Activated CD4-positive, alpha-beta T cell treated with anti-CD3 and anti-CD28 coated beads, Interleukin-2, amount 10 ng/mL, durations not matched to agents 7 days and 5 days (primary cell): ENCODE data around the gene ANAPC2. TPM values are rescaled to one million over a fixed set of nuclear protein-coding genes. Genes with fewer than 3 reads are reported as not detected.

Experiments used
- CTCF ChIA-PET: fragments of 350-600 bp; sonication (Branson Sonifier 250); formaldehyde crosslinking; loops from one replicate; lab custom pipeline; 2021; ENCODE audit warnings: antibody characterized with exemption; lab: Charles Lee
- POLR2A ChIA-PET: fragments of 350-600 bp; sonication (Branson Sonifier 250); formaldehyde crosslinking; loops from one replicate; lab custom pipeline; 2021; ENCODE audit warnings: antibody characterized with exemption; lab: Charles Lee
- DNase-seq: peaks from one replicate; pipeline ENCODE4 v3.0.0-alpha.2; 2020
- H3K27ac Mint-ChIP-seq: one replicate; pipeline ENCODE4 v1.8.0; 2021; ENCODE audit warnings: mild to moderate bottlenecking, moderate library complexity, mixed read lengths
- H3K27me3 Mint-ChIP-seq: one replicate; pipeline ENCODE4 v1.8.0; 2021; ENCODE audit warnings: mixed read lengths
- H3K36me3 Mint-ChIP-seq: one replicate; pipeline ENCODE4 v1.8.0; 2021; ENCODE audit warnings: low read depth, mixed read lengths
- H3K4me1 Mint-ChIP-seq: one replicate; pipeline ENCODE4 v1.8.0; 2021; ENCODE audit warnings: mixed read lengths
- H3K4me3 Mint-ChIP-seq: one replicate; pipeline ENCODE4 v1.8.0; 2021; ENCODE audit warnings: mild to moderate bottlenecking, moderate library complexity, mixed read lengths
- H3K9me3 Mint-ChIP-seq: one replicate; pipeline ENCODE4 v1.8.0; 2021; ENCODE audit warnings: mixed read lengths
- total RNA-seq, 2 experiments: library from RNA; stranded (reverse); gene quantifications; one replicate each; pipeline ENCODE4 v1.2.3, GENCODE V29; 2021

ANAPC2 gene
- total RNA-seq, 2 experiments from 2014 or later = 61.3 to 76.1 TPM

DNA sequence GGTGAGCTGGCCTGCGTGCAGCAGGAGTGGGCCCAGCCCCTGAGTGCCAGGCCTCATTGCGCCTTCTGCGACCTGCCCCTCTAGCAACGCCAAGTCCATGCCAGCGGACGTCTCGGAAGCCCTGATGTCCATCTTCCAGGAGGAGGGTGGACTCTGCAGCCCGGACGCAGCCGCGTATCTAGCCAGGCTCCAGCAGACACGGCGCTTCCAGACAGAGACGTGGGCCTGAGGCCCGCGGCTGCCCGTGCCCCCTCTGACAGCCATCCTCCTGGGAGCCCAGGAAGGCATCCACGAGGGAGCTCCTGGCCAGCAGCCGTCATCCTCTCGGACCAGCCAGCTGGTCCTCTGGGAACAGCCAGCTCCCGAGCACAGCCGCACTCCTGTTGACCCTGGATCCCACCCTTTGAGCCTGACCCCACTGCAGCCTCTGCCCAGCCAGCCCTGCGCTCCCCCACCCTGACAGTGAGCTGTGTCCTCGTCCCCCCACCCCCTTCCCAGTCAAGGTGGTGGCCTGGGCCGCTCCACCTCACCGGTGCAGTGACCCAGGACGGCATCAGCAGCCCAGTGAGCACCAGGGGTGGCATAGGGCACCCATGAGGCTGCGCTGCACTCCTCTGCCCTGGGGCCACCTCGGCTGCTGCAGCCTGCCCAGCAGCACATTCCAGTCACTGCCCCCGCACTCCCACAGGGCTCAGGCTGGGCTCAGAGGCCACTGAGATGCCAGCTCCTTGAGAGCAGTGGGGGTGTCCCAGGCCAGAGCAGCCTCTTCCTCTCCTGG is 28.0 kb upstream of the ANAPC2 start:
- H3K9me3 Mint-ChIP-seq = no peaks in the 10 kb centered on the region
- CTCF ChIA-PET = interaction anchor here (0.6 to 1.2 kb wide), 4 partner anchors 10 to 355 kb away, joined by 3 to 4 read pairs (median 4); partner anchors contain the start of genes NDOR1, RNF224 and TMEM203
- POLR2A ChIA-PET = no interaction called here

DNA sequence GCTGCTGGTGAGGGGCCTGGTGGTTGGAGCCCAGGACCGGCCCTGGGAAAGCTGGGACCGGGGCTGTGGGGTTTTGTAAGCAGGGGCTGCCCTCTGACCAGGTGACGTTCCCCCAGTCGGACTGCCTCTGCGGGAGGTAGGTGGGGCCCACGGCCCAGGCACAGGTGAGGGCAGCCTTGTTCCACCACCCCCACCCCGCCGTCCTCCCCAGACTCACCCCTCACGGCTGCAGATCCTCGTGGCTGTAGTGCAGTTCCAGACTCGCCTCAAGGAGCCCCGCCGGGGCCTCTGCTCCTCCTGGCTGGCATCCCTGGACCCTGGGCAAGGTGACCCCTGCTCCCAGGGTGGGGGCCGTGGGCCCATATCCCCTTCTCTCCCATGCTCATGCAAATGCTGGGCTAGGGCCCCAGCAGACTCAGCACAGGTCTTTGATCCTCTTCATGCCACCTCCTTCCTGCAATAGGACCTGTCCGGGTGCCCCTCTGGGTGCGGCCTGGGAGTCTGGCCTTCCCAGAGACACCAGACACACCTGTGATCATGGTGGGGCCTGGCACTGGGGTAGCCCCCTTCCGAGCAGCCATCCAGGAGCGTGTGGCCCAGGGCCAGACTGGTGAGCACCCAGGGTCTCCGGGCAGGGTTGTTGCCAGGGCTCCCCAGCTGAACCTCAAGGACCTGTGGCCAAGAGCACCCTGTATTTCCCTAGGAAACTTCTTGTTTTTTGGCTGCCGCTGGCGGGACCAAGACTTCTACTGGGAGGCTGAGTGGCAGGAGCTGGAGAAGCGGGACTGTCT is 27.0 kb upstream of the ANAPC2 start:
- POLR2A ChIA-PET = no interaction called here
- Mint-ChIP-seq H3K36me3 (peaks cover 5% of the 10 kb centered on the region), H3K4me3 (no peak overlapping the region), H3K27me3 (no peaks in the 10 kb centered on the region), H3K4me1 (no peaks in the 10 kb centered on the region), H3K9me3 (no peaks in the 10 kb centered on the region), H3K27ac (no peak overlapping the region)
- no peak for DNase-seq
- CTCF ChIA-PET = interaction anchor here (0.9 to 1.4 kb wide), 3 partner anchors 9 to 23 kb away, joined by 3 to 4 read pairs (median 3); partner anchors contain the start of genes NDOR1, RNF224 and TMEM203

More for the DNA sequence above, 28.0 kb upstream of the ANAPC2 start:
- Mint-ChIP-seq H3K36me3 (peaks cover 5% of the 10 kb centered on the region), H3K27me3 (no peaks in the 10 kb centered on the region), H3K4me3 (no peak overlapping the region), H3K27ac (no peak overlapping the region), H3K4me1 (peaks cover 2% of the 10 kb centered on the region)
- no peak for DNase-seq

DNA sequence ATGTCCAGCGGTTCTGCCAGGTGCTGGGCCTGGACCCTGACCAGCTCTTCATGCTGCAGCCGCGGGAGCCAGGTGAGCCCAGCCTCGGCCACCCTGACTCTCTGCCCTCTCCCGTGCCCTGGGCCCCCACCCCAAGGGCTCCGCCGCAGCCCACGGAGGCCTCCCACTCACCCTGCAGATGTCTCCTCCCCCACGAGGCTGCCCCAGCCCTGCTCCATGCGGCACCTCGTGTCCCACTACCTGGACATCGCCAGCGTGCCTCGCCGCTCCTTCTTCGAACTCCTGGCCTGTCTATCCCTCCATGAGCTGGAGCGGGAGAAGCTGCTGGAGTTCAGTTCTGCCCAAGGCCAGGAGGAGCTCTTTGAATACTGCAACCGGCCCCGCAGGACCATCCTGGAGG is 26.3 kb upstream of the ANAPC2 start:
- H3K9me3 Mint-ChIP-seq = no peaks in the 10 kb centered on the region
- H3K36me3 Mint-ChIP-seq = peaks cover 5% of the 10 kb centered on the region
- H3K27ac Mint-ChIP-seq = no peak overlapping the region
- no peak for DNase-seq
- ChIA-PET CTCF (interaction anchor here (1.0 to 1.4 kb wide), 2 partner anchors 22 kb away, joined by 3 read pairs; no protein-coding TSS in a partner anchor), POLR2A (no interaction called here)
- H3K4me1 Mint-ChIP-seq = no peaks in the 10 kb centered on the region
- no peaks in the 10 kb centered on the region for H3K27me3 Mint-ChIP-seq
- H3K4me3 Mint-ChIP-seq = no peak overlapping the region

DNA sequence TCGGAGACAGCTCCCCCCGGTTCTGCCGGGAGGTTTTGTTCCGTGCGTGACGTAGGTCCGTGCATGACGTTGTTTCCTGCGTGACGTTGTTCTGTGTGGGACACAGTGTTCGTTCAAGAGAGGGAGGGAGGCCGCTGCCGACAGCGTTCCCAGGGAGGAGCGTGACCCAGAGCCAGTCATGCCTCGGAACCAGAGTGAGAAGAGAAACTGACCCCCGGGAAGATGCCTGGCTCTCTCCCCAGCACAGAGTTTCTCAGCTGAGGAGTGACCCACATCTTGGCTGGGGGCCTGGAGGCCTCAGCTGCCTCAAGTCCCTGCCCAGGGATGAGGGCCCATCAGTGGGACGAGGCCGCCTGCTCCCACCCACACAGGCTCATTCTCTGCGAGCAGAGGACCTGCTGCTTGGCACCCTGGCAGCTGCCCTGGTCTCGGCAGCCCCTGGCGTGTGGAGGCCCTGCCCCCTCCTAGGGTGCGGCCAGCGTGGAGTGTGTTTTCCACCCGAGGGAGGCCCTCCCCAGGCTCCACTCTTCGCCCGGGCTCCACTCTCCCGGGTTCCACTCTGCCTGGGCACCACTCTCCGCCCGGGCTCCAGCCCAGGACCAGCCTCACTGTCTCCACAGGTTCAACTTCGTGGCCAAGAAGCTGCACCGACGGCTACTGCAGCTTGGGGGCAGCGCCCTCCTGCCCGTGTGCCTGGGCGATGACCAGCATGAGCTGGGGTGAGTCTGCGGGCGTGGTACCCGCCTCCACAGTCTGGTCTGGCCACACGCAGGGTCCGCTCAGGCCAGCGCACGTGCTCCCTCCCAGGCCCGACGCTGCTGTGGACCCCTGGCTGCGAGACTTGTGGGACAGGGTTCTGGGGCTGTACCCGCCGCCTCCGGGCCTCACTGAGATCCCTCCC is 25.1 kb upstream of the ANAPC2 start:
- Mint-ChIP-seq H3K4me1 (peaks cover 2% of the 10 kb centered on the region), H3K4me3 (no peak overlapping the region), H3K27ac (no peak overlapping the region), H3K36me3 (peaks cover 9% of the 10 kb centered on the region), H3K9me3 (no peaks in the 10 kb centered on the region), H3K27me3 (no peaks in the 10 kb centered on the region)
- POLR2A ChIA-PET = no interaction called here
- DNase-seq = no peak
- CTCF ChIA-PET = interaction anchor here (1.0 kb wide), 2 partner anchors 13 to 23 kb away, joined by 3 read pairs; partner anchors contain the start of gene TPRN

DNA sequence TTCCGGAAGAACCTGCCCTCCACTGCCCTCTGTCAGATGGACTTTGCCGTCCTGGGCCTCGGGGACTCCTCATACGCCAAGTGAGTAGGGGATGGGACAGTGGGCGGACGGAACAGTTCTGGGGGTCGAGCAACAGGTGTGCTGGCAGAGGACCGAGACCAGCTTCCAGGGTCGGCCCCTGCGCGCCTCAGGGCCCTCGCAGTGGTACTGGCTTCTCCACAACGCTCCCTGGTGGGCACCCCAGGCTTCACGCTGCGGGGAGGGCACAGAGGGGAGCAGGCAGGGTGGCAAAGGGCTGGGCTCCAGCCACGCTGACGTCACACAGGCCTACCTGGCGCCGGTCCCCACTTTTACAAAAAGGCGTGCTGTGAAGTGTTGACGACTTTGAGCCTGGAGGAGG is 24.2 kb upstream of the ANAPC2 start:
- CTCF ChIA-PET = interaction anchor here (0.6 kb wide), 1 partner anchor 93 kb away, joined by 3 read pairs; no protein-coding TSS in a partner anchor
- POLR2A ChIA-PET = no interaction called here
- H3K27ac Mint-ChIP-seq = no peak overlapping the region

DNA sequence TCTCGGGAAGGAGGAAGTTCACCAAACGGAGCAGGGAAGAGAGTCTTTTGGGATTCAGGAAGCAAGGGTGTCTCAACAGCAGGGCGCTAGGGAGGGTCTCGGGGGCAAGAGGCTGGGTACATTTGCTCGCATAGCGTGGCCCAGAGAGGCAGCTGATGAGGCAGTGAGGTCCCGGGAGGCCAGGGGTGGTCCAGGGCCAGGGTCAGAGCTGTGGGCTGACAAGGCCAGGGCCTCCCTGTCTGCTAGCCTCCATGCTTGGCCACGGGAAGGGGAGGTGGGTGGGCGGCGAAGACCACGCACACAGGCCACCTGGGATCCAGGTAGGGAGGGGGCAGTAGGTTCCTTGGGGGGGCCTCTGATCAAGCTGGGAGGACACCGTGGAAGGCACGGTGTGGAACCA is 23.2 kb upstream of the ANAPC2 start:
- Mint-ChIP-seq H3K27me3 (no peaks in the 10 kb centered on the region), H3K4me1 (peaks cover 15% of the 10 kb centered on the region), H3K36me3 (peaks cover 16% of the 10 kb centered on the region), H3K4me3 (no peak overlapping the region), H3K27ac (no peak overlapping the region), H3K9me3 (no peaks in the 10 kb centered on the region)
- ChIA-PET POLR2A (no interaction called here), CTCF (no interaction called here)
- DNase-seq = no peak

More for the DNA sequence above, 24.2 kb upstream of the ANAPC2 start:
- Mint-ChIP-seq H3K27me3 (no peaks in the 10 kb centered on the region), H3K4me1 (peaks cover 5% of the 10 kb centered on the region), H3K4me3 (no peak overlapping the region), H3K9me3 (no peaks in the 10 kb centered on the region), H3K36me3 (peaks cover 10% of the 10 kb centered on the region)
- no peak for DNase-seq

DNA sequence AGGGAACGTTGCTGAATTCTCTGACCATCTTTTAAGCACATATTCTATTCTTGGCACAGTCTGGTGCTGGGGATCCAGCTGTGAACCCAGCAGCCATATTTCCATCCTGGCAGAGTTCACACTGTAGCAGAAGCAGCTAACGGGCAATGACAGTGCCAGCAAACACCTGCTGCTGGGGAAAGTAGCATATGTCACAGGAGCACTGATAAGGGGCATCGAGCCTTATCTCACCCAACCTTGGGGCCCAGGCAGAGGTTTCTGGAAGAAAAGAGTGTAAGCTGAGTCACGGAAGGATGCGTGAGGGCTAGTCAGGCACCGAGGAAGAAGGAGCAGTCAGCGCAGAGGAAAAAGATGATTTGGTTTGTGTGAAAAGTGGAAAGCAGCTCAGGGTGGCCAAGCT is 18.2 kb upstream of the ANAPC2 start:
- peaks cover 20% of the 10 kb centered on the region for H3K36me3 Mint-ChIP-seq

DNA sequence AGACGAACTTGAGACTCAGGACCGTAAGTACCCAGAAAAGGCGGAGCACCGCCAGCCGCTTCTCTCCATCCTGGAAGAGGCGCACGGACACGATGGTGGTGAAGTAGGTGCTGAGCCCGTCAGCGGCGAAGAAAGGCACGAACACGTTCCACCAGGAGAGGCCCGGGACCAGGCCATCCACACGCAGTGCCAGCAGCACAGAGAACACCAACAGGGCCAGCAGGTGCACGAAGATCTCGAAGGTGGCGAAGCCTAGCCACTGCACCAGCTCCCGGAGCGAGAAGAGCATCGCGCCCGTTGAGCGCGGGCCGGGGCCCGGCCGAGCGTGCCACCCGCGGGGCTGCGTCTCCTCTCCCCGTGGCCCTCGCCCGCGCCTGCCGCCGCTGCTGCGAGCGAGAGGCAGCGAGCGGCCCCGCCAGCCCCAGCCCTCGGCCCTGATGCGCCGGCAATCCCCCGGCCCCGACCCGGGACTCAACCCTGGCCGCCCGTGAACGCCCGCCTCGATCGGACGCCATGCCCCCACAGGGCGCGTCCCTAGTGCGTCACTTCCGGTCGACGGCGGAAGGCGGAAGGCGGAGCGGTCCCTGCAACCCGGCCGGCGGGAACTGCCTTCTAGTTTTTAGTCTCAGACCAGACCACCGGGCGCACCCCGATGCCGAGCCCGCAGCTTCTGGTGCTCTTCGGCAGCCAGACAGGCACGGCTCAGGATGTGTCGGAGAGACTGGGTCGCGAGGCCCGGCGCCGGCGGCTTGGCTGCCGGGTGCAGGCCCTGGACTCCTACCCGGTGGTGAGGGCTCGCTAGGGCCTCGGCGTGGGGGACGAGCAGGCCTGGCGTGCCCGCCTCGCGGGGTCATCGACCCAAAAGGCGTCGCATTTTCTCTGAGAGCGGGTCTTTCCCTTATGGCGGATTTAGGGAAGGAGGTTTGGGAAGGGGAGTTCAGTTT is 17.0 kb upstream of the ANAPC2 start, which contains the start of the genes NDOR1 and TMEM203:
NDOR1 (plus strand) TSS at position 575 of the 944 bp plus-strand sequence; CDS start at position 653, 78 bp downstream.
TMEM203 (minus strand) TSS at position 523 of the 944 bp plus-strand sequence; CDS start at position 289, 234 bp downstream.
- DNase-seq = peak; percentile 95
- Mint-ChIP-seq H3K4me1 (peaks cover 48% of the 10 kb centered on the region), H3K4me3 (peak within 1 kb of the TSS; percentile 93), H3K9me3 (no peaks in the 10 kb centered on the region), H3K27ac (peak within 1 kb of the TSS; percentile 95), H3K27me3 (no peaks in the 10 kb centered on the region), H3K36me3 (peaks cover 20% of the 10 kb centered on the region)
- ChIA-PET POLR2A (interaction anchor here (1.2 kb wide), 1 partner anchor 17 kb away, joined by 4 read pairs; the partner anchor contains the start of genes ANAPC2 and SSNA1), CTCF (interaction anchor here (1.1 to 2.2 kb wide), 8 partner anchors 11 to 170 kb away, joined by 3 to 6 read pairs (median 4); partner anchors contain the start of genes ANAPC2, NPDC1 and SSNA1)

More for the DNA sequence above, 18.2 kb upstream of the ANAPC2 start:
- ChIA-PET POLR2A (no interaction called here), CTCF (interaction anchor here (0.6 to 2.2 kb wide), 8 partner anchors 9 to 160 kb away, joined by 3 to 5 read pairs (median 3); partner anchors contain the start of genes ANAPC2, NPDC1, RNF224 and SSNA1)
- no peak for DNase-seq
- Mint-ChIP-seq H3K27ac (peak overlapping the region; percentile 95), H3K27me3 (no peaks in the 10 kb centered on the region), H3K4me3 (peak overlapping the region; percentile 93), H3K9me3 (no peaks in the 10 kb centered on the region), H3K4me1 (peaks cover 40% of the 10 kb centered on the region)

DNA sequence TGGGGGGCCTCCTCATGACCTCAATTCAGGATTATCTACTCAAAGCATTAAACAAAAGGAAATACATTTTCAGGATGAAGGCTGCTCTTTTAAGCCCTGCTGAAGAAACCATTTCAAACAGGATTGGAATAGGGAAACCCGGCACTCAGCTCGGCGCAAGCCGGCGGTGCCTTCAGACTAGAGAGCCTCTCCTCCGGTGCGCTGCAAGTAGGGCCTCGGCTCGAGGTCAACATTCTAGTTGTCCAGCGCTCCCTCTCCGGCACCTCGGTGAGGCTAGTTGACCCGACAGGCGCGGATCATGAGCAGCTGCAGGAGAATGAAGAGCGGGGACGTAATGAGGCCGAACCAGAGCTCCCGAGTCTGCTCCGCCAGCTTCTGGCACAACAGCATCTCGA is 16.4 kb upstream of the ANAPC2 start:
- peaks cover 20% of the 10 kb centered on the region for H3K36me3 Mint-ChIP-seq
- H3K27ac Mint-ChIP-seq = peak overlapping the region; percentile 95
- ChIA-PET CTCF (interaction anchor here (1.2 to 2.0 kb wide), 5 partner anchors 9 to 170 kb away, joined by 3 to 6 read pairs (median 5); no protein-coding TSS in a partner anchor), POLR2A (interaction anchor here (1.2 kb wide), 1 partner anchor 16 kb away, joined by 4 read pairs; the partner anchor contains the start of genes ANAPC2 and SSNA1)
- H3K4me3 Mint-ChIP-seq = peak overlapping the region; percentile 93
- peaks cover 48% of the 10 kb centered on the region for H3K4me1 Mint-ChIP-seq
- no peak for DNase-seq
- H3K27me3 Mint-ChIP-seq = no peaks in the 10 kb centered on the region
- no peaks in the 10 kb centered on the region for H3K9me3 Mint-ChIP-seq

DNA sequence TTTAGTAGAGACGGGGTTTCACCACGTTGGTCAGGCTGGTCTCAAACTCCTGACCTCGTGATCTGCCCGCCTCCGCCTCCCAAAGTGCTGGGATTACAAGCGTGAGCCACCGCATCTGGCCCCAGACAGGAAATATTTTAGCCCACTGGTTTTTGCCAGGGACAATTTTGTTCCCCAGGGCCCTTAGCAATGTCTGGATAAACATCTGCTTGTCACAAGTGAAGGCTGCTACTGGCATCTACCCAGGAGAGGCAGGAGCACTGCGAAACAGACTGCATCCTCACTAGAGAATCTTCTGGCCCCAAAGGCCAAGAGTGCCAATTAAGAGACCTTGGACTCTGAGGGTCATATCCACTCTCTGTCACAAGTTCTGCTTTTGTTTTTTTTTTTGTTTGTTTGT is 14.6 kb upstream of the ANAPC2 start:
- H3K27me3 Mint-ChIP-seq = no peaks in the 10 kb centered on the region
- no peak overlapping the region for H3K4me3 Mint-ChIP-seq
- H3K4me1 Mint-ChIP-seq = peaks cover 47% of the 10 kb centered on the region
- DNase-seq = no peak
- H3K36me3 Mint-ChIP-seq = peaks cover 16% of the 10 kb centered on the region
- H3K9me3 Mint-ChIP-seq = no peaks in the 10 kb centered on the region
- POLR2A ChIA-PET = no interaction called here
- peak overlapping the region; percentile 25 for H3K27ac Mint-ChIP-seq
- CTCF ChIA-PET = interaction anchor here (0.9 to 1.4 kb wide), 2 partner anchors 24 to 174 kb away, joined by 3 to 4 read pairs; partner anchors contain the start of gene RNF224
